ENCODE measurements around the gene ATG7. TPM values are rescaled to one million over a fixed set of nuclear protein-coding genes. Genes with fewer than 3 reads are reported as not detected.

Gene ATG7
- total RNA-seq, 6 experiments from 2014 or later: 44.5 to 53.0 (median 49.3) TPM

DNA sequence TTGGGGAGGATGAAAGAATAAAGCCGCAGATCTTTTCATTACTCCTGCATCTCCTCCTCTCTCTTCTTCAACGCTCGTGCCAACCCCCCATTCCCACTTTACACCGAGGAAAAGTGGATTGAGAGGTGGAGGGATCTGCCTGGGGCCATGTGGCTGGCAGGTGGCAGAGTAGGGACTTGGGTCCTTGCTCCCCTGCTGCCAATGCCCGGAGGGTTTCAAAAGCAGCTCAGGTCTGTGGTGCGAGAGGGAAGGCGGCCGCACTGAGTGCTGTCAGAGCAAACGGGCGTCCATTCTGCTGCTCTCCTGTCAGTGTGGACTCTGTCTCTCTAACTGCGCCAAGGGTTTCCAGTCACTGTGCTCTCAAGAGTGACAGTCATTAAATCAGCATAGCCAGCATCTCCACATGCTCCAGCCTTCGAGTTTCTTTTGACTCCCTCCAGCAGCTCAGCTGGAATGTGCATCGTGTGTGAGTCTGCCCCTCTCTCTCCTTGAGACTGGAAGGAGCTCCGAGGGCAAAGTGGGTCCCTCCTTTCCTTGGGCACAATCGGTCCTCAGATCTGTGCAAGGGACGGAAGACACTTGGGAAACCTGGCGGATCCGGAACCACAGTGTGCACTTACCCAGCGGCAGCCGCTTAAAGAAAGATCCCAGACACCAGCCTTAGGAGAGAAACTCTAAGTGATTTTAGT lies 302.9 kb downstream of the ATG7 start:
- no peak overlapping the region for H3K4me3 Mint-ChIP-seq
- peaks cover 68% of the 10 kb centered on the region for H3K4me1 Mint-ChIP-seq (ENCODE audit: low read depth)
- no peaks in the 10 kb centered on the region for H3K9me3 Mint-ChIP-seq
- no peak for DNase-seq
- no peak overlapping the region for H3K27ac Mint-ChIP-seq
- TF ChIP-seq, protein P1, sequence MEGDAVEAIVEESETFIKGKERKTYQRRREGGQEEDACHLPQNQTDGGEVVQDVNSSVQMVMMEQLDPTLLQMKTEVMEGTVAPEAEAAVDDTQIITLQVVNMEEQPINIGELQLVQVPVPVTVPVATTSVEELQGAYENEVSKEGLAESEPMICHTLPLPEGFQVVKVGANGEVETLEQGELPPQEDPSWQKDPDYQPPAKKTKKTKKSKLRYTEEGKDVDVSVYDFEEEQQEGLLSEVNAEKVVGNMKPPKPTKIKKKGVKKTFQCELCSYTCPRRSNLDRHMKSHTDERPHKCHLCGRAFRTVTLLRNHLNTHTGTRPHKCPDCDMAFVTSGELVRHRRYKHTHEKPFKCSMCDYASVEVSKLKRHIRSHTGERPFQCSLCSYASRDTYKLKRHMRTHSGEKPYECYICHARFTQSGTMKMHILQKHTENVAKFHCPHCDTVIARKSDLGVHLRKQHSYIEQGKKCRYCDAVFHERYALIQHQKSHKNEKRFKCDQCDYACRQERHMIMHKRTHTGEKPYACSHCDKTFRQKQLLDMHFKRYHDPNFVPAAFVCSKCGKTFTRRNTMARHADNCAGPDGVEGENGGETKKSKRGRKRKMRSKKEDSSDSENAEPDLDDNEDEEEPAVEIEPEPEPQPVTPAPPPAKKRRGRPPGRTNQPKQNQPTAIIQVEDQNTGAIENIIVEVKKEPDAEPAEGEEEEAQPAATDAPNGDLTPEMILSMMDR (IDR thresholded peaks at IDR 0.05): no peak
- H3K27me3 Mint-ChIP-seq (ENCODE audit: insufficient read depth): peaks cover 5% of the 10 kb centered on the region
- peaks cover 32% of the 10 kb centered on the region for H3K36me3 Mint-ChIP-seq (ENCODE audit: low read depth)

DNA sequence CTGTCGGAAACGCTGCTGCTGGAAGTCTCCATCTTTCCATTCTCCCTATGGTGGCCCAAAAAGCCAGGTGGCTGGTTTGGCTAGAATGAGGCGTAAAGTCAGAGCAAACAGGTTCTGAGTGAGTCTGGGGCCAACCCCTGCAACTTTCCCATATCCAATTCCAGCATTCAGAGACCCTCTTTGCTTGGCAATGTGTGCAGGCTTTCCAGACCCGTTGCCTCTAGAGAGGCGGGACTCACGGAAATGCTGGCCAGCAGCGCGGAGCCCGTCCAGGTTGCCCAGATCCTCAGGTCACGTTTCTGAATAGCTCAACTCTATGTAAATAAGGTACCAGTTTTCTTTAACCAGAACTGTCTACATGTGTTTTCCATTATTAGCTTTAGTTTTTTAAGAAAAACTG lies 303.5 kb downstream of the ATG7 start:
- TF ChIP-seq, protein P1 (IDR thresholded peaks at IDR 0.05): no peak
- H3K4me3 Mint-ChIP-seq: no peak overlapping the region
- H3K4me1 Mint-ChIP-seq (ENCODE audit: low read depth): peaks cover 68% of the 10 kb centered on the region

DNA sequence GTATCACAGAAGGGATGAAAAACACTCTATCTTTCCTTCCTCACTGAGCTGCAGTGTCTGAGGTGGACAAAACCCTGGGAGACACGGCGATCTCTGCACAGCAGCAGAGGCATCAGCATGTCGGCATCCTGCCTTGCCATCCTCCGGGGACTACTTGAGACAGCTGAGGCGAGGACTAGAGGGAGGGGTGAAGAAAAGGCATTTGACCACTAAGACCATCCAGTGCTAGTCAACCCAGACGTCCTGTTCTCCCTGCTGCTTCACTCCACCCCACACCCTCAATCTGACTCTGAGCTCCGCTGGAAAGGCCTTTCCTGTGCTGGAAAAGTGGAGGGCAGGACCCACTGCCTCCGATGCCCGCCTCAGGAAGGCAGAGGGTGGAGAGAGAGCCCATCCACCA lies 304.3 kb downstream of the ATG7 start:
- Mint-ChIP-seq H3K4me3 (peak overlapping the region; percentile 41; the same call in 1 of the 2 replicates), H3K9me3 (no peaks in the 10 kb centered on the region), H3K4me1 (ENCODE audit: low read depth) (peaks cover 68% of the 10 kb centered on the region), H3K27me3 (ENCODE audit: insufficient read depth) (peaks cover 7% of the 10 kb centered on the region), H3K27ac (peak overlapping the region; percentile 44), H3K36me3 (ENCODE audit: low read depth) (peaks cover 31% of the 10 kb centered on the region)
- no peak for DNase-seq
- TF ChIP-seq, protein P1 (IDR thresholded peaks at IDR 0.05): no peak

More for the DNA sequence above, 303.5 kb downstream of the ATG7 start:
- DNase-seq: no peak
- Mint-ChIP-seq H3K9me3 (no peaks in the 10 kb centered on the region), H3K27ac (no peak overlapping the region; the same call in 1 of the 2 replicates), H3K27me3 (ENCODE audit: insufficient read depth) (peaks cover 5% of the 10 kb centered on the region), H3K36me3 (ENCODE audit: low read depth) (peaks cover 35% of the 10 kb centered on the region)

DNA sequence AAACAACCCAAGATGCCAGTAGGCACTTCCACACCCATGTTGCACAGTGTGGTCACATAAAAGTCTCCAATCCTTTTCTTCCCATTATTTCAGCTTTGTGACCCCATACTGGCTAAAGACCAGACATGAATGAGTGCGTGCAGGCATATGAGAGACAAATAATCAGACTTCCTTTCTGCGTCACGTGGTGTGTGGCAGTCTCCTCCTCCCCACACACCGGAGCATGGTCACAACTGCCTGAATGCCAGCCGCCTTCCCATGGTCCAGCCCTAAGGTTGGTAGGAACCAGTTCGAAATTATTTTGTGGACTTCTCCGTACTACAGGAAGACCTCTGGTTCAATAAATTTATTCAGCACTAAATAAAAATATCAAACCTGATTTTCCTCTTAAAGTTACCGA lies 306.0 kb downstream of the ATG7 start:
- no peak overlapping the region for H3K4me3 Mint-ChIP-seq
- H3K4me1 Mint-ChIP-seq (ENCODE audit: low read depth): peaks cover 73% of the 10 kb centered on the region
- no peak overlapping the region for H3K27ac Mint-ChIP-seq

DNA sequence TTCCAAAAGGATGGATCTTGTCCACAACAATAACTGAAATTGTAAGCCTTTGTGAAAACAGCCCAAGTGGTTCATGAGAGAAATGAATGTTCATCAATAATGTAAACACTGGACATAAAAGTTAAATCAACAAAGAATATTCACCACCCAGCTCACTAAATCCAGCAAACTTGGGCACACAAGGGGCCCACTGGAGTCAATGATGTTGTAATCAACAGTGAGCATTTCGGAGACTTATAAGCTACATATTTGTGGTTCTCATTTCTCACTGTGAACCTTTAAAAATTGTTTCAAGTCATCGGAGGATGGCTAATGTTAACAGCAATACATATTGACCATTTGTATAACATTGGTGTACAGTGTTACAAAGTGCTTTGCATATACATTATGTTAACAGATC lies 308.4 kb downstream of the ATG7 start:
- no peak for DNase-seq
- H3K4me1 Mint-ChIP-seq (ENCODE audit: low read depth): peaks cover 88% of the 10 kb centered on the region

More for the DNA sequence above, 306.0 kb downstream of the ATG7 start:
- H3K27me3 Mint-ChIP-seq (ENCODE audit: insufficient read depth): peaks cover 7% of the 10 kb centered on the region
- TF ChIP-seq, protein P1 (IDR thresholded peaks at IDR 0.05): no peak
- H3K9me3 Mint-ChIP-seq: no peaks in the 10 kb centered on the region
- H3K36me3 Mint-ChIP-seq (ENCODE audit: low read depth): peaks cover 30% of the 10 kb centered on the region
- DNase-seq: no peak

More for the DNA sequence above, 308.4 kb downstream of the ATG7 start:
- Mint-ChIP-seq H3K9me3 (no peaks in the 10 kb centered on the region), H3K27me3 (ENCODE audit: insufficient read depth) (peaks cover 7% of the 10 kb centered on the region), H3K27ac (peak overlapping the region; percentile 65; the same call in 1 of the 2 replicates), H3K4me3 (no peak overlapping the region), H3K36me3 (ENCODE audit: low read depth) (peaks cover 24% of the 10 kb centered on the region)
- TF ChIP-seq, protein P1 (IDR thresholded peaks at IDR 0.05): no peak
